Measurements from ENCODE around the gene ARHGEF11.

ARHGEF11 gene

DNA sequence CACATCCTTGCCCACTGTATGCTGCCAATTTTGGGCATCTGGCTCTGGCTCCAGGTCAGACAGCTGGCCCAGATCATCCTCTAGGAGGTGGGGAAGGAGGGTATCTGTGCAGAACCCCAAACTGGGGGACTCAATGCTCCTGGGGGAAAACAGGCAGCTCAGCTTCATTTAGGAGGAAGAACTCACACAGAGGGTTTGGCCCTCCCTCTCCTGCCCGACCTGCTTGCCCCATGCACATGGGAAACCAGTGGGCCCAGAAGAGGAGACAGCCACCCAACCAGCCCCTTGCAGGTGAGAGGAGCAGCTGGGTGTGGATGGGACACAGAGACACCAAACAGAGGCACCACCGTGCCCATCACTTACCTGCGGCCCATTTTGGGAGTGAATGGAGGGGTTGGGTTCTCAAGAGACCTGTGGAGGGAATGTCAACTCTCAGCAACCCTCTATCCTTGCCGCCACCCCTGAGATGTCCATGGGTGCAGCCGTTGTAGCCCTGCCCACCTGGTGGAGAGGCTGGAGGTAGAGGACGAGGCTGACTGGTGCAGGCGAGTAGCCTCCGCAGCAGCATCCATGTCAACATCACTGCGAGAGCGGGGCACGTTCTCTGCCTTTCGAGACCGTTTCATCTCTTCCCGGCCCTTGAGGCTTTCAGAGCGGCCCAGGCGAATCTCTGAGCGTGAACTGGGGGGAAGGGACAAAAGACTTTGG is 97.6 kb downstream of the ARHGEF11 start:
- DNase-seq: no peak

DNA sequence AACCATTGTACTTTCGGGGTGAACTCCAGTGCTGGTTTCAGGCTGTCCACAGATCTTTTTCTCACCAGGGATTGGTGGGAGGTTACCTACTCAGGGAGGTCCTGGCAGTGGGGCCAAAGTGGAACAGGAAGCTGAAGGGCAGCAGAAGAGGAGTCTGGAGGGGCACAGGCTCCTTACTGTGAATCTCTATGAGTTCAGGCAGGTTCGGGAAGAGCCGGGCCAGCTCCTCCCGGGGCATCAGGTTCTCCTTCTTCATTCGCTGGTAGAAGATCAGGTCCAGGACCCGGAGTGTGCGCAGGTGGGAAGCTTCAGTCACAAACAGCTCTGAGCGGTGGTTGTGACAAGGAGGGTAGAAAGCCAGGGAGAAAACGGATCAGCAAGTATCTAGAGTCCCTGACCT is 98.4 kb downstream of the ARHGEF11 start:
- no peak for DNase-seq

DNA sequence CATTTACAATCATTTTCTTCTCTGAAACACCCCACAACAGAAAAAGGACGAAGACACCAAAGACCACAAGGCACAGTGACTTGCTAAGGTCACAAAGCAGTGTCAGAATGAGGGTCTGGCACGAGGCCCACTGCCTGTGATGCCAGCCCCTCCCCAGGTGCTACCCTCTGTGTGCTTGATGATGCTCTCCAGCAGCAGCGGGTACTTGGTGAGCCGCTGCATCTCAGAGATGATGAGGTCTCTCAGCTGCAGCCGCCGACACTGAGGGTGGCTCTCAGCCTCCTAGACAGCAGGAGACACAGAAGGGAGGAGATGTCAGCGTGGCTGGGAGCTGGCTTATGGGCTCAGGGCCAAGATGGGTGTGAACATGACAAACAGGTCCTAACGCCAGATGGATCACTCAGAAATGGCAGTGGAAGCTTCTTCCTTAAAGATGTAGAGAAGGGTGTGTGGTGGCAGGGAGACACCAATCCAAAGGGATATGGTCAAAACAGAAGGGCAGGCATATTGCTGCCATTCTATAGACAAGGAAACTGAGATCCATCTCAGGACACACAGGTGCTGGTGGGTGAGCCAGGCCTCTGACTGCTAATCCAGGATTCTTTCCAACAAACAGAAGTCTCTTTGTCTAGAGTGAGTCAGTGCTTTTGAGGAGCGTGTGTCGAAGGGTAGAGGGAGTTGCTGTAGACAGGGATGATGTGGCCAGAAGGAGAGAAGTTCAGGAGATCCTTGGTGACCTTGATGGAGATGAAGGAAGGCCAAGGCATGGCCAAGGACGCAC is 99.5 kb downstream of the ARHGEF11 start:
- no peak for DNase-seq

DNA sequence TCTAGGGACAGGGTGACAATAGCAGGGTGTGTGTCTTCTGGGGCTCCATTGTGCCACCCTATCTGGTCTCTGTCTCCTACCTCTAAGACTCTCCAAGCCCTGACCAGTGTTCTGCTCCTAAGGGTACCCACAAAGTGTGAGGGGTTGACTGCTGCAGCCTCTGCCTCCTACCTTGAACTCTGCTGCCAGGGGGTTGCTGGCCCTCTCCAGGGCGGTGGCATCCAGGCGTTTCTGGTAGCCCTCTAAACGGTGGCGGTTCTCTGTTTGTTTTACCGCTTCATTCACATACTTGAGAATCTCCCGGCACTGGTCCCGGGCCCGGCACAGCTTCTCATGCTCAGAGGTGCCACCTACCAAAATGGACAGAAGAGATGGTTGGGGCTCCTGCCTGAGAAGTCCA is 100.7 kb downstream of the ARHGEF11 start:
- DNase-seq: no peak

DNA sequence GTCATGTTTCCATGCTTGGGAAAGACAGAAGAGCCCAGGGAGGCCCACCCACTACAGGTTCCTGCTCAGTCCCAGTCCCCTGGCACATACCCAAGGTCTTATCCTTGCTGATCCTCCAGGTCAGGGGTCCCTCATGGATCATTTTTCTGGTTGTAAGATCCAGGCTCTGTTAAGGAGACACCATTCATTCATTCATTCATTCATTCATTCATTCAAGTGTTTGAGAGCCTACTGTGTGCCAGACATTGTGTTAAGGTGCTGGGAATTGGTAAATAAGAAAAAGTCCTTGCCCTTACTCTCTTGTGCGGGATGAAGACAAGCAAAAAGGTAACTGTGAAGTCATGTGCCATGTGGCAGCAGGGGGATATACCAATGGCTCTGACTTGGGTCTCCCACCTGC is 101.3 kb downstream of the ARHGEF11 start:
- no peak for DNase-seq

DNA sequence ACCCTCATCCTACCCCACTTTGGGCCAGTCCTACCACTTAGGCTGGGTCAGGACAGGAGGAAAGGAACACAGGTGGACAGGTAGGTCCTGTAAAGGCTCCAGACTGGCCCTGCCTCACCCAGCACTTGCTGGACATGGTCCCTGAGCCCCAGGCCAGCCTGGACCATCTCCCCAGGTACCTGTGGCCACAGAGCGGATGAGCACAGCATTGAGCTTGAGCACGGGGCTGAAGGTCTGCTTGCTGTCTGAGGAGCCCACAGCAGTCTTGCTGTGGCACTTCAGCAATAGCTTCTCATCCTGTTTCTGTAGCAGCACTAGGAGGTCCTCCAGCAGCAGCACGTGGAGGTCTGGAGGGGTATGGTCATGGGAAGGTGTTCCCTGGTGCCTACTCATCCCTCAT is 101.8 kb downstream of the ARHGEF11 start:
- DNase-seq: no peak

DNA sequence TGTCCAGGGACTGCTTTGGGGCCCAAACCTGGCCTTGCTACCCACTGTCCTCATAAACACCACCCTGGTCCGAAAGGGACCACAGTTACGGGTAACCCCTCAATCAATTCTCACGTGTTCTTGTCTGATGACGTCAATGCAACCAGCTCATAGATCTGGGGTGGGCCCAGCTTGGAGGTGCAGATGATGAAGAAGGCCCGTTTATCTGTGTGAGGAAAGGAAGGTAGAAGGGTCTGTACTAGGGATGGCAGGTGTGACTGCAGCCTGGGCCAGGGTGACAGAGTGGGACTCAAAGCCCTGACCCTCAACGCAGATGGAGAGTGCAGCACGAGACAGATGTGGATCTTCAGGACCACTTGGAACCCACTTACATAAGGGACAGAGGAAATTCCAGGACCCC is 103.0 kb downstream of the ARHGEF11 start:
- no peak for DNase-seq

DNA sequence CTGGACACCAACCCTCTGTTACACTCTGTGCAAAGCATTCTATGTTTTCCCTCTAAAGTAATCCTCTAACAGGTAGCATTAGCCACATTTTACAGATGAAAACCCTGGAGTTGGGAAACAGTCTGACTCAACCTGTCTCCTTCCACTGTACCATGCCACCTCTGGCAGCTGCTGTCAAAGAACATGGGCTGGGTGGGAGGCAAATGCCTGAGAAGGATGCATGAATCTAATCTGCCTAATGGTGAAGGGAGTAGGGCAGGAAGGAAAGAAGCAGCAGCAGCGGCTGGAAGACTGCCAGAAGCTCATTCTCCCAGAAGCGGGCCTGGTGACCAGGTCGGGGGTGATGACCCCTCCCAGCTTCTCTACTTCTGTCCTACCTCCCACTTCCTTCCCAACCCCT is 103.4 kb downstream of the ARHGEF11 start:
- DNase-seq: no peak

DNA sequence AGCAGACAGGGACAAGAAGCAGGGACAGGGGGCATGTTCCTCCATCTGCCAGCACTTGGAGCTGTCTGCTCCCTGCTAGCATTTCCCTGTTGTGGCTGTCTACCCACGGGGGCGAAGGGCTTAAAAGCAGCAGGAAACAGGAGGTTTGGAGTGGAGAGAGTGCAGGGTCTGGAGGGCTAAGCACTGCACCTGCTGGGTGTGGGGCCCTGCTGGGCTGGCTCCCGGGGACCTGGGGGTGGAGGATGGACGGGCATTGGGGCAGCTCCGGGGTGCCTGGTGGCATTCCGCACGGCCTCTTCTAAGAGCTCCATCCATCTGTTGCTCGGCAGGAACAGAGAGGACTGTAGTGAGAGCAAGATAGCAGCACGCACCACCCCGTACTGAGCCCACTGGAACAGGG is 103.9 kb downstream of the ARHGEF11 start:
- no peak for DNase-seq

DNA sequence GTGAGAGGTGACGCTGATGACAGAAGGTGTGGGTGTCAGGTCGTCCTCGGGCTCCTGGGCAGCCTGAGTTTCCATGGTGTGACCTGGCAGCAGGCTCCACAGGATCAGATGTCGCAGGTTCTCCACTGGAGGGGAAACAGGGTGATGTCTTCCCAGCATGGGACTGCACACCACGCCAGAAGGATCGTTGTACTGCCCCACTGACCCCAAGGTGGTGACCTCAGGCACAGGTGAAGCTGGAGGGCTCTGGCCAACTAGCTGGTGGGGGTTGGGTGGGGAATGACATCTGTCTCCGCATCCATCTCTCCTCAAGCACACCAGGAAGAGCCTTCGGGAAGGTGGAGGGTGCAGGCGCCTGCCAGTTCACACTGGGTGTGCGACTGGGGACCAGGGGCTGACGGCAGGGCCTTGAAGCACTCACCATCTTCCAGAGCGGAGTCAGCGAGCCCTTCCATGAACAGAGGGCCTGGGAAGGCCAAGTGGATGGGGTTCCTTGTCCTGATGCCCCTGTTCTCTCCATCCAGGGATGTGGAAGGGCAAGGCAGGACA is 105.7 kb downstream of the ARHGEF11 start:
- no peak for DNase-seq

DNA sequence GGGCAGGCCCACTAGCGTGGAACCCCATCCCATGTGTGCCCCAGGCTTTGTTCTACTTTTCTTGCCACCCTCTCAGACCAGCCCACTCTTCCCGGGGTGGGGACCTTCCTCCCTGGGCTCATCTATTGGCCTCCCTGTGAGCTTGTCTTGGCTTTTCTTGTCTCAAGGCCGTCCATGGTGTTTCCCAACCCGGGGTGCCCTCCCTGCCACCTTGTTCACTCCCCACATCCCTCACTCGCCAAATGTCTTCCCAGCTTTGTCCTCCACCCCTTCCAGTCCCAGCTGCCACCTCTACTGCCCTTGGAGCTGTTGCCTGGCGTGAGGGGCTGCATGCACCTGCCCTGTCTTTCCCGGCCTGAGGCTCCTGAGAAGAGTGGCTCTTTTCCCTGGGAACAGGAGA is 106.7 kb downstream of the ARHGEF11 start:
- no peak for DNase-seq

DNA sequence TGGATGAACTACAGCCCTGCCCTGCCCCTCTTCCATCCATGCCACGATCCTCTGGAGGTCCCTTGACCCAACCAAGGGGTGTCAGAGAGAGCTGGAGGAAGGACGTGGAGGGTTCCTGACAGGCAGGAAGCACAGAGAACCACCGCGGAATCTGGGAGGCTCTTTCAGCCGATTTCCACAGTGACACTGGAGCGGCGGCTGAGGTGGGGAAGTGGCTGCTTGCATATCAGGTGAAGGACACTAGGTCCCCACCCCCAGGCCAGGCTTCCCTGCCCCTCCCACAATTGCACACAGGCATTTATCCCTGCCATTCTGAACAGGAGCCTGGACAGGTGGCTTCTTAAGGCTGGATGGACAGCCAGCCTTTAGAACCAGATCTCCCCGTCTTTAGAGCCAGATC is 107.7 kb downstream of the ARHGEF11 start:
- DNase-seq: no peak

DNA sequence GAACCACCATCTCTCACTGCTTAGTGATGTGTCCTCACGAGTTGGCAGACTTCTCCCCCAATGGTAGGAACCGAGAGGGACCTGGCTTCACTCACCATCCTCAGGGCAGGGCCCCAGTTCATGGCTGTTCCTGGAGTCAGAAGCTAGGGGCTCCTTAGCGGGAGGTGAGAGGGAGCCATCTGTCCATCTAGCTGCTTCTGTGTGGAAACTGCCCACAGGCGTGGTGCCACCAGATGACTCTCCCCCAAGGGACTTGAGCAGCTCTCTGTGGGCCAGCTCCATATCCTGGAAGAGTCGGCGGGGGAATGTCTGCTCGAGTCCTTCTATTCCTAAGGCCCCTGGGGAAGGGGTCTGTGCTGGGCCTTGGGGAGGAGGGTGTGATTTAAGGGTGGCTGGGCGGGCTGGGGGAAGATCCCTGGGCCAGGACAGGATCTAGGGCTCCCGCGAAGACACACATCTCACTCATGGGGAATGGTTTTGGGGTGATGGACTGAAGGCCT is 108.8 kb downstream of the ARHGEF11 start:
- no peak for DNase-seq

DNA sequence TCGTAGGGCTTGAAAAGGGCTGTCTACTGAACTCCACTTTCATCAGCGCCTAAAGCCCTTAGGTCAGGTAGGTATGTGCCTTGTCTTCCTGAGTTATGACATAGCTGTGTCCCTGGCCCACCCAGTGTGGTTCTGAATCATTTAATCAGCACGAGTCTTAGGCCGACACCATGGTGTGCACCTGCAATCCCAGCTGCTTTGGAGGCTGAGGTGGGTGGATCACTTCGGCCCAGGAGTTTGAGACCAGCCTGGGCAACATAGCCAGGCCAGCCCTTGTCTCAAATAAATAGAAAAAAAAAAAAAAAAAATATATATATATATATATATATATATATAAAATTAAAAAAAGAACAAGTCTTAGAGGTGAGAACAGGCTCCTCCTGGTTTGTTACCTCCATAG is 109.4 kb downstream of the ARHGEF11 start:
- DNase-seq: no peak

DNA sequence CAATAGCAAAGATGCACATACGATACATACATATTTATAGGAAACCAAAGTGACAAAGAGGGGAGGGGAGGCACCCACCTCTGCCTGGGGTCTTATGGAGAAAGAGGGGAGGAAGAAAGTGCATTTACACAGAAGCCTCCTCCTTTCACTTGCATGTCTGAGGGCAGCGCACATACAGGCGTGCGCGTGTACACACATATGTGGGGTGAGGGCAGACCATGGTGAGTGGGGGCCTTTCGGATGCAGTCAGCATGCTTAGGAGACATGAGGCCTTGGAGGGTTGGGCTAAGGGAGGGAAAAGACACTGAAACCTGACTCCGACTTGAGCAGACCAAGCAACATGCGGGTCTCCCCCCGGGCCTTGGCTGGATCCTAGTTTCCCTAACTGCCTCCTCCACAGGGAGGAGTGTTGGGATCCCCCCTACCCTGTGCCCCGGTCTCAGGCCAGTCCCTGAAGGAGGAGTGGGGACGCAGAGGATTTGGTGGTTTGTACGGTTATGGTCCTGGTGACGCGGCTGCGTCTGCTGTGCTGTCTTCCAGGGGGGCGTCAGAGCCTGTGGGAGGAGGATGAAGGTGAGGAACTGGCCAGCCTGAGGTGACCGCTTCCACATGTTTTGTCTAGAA is 109.9 kb downstream of the ARHGEF11 start:
- DNase-seq: no peak

DNA sequence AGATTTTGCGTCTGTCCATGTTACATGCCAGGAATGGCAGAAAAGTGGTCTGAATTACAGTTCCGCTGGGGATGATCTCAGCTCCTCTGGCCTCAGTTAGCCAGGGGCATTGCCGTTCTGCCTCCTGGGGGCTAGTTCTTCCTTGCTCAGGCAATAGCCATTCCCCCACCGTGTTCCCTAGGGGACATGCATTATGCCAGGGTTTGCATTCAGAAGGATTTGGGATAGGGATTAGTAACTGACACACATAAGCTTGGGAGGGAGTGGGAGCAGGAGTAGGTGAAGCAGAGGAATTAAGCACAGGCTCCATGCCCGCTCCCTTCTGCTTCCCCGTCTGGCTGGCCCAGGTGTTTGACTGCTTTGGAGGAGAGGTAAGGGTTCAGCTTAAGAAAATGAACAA is 112.4 kb downstream of the ARHGEF11 start:
- no peak for DNase-seq

DNA sequence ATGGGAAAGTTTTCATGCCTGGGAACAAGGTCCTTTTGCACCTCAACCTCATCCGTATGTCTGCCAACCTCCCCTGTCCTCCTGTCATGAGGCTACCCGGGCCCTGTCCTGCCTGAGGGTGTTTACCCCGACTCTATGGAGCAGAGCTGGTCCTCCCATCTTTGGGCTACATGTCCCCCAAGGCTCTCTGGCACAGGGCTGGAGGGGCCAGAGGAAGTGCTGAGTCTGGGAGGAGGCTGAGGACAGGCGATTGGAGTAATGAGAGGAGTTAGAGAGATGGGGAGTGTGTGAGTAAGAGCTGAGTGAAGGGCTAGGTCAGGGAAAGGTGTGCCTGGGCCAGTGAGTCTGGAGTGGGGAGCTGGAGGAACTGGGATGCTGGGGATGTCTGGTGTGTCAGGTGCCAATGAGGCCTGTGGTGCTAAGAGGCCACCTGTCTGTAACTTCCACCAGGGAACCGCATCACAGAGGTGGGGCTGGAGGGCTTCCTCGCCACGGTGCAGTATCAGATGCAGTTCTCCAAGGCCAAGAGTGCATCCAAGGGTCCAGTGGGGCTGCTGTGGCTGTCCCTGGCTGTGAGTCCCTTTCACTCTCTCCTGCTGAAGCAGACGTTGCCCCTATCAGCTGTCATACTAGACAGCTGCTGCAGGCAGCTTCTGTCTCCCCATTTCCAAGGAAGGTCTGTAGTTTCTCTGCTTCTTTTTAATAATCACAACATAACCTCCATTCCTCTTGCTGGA is 113.4 kb downstream of the ARHGEF11 start:
- DNase-seq: no peak

DNA sequence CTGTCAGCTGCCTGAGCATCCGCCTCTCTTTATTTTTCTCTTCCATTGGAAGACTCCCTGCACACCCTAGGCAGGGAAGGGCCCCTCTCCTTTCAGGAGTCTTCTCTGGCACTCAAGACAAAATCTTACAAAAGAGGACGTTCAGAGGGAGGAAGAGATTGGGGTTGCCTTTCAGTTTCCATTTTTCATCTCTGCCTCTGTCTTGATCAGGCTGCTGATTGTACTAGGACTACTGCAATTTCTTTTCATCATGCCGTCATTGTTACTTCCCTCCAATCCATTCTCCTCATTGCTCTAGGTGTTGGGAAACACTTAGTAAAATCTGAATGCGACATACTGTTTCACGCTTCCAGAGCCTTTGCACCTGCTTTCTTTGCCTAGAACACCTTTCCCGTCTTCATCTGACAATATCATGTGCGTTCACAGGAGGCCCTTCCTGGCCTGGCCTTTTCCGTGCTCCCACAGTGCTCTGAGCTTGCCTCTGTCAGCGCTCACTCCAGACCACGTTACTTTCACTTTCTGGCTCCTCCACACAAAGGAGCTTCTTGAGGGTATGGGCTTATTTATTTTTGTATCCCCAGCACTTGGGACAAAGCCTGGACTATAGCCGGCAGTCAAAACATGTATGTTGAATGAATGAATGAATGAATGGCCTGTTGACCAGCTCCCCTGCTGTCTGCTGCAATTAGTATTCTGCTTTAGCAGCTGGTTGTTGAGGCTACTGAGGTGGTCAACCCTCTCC is 114.2 kb downstream of the ARHGEF11 start:
- DNase-seq: no peak

DNA sequence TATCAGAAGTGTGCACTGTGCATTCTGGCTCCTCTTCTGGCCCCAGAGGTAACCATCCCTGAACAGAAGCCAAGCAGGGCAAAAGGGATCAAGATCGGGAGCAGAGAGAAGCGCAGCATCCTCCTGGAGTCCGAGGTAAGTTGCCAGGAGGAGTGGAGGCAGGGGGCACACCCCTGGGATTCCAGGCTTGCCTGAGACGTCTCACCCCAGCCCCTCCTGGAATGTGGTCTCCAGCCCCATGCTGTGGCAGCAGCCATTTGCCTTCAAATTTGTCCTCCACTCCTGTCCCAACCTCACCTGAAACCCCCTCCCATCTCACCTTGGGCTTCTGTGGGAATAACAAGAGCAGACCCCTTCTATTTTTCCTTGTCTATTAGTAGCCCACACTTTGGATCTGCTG is 115.1 kb downstream of the ARHGEF11 start:
- DNase-seq: no peak

DNA sequence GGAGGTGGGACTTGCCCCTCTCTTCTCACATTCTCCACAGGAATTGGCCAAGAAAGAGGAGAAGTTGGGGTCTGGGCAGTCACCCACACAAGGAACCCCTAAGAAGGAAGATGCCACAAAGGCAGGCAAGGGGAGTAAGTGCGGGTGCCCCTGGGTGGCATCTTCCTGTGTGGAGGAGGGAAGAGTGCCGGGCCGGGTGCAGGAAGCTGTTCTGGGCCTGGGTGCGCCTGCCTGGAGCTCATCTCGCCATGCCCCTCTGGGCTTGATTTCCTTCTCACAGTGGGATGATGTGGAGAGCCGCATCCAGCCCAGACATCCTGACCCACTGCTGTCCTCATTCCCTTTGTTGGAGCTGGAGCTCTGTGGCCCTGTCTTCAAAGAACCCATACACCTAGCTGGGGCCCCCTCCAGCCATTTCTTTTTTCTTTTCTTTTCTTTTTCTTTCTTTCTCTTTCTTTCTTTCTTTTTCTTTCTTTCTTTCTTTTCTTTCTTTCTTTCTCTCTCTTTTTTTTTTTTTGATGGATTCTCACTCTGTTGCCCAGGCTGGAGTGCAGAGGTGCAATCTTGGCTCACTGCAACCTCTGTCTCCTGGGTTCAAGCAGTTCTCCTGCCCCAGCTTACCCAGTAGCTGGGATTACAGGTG is 115.8 kb downstream of the ARHGEF11 start:
- DNase-seq: no peak

DNA sequence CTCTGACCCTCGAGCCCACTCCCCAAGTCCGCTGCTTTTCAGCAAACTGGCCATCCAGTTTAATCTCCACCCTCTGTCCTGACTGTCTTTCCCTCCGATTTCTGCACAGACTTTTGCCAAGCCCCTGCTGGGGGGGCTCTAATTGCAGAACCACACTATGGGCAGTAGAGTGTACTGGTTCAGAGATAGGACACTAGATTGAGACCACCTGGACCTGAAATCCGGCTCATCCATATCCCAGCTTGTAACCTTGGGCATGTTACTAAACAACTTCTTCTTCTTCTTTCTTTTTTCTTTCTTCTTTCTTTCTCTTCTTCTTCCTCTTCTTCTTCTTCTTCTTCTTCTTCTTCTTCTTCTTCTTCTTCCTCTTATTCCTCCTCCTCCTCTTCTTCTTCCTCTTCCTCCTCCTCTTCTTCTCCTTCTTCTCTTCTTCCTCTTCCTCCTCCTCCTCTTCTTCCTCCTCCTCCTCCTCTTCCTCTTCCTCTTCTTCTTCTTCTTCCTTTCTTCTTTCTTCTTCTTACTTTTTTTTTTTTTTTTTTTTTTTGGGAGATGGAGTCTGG is 117.4 kb downstream of the ARHGEF11 start:
- no peak for DNase-seq

Measured in NCI-H748 treated with DMSO at 0.1 percent for 48 hours (cell line).